WTC11 (cell line): ENCODE measurements around the gene CMYA5.

Experiments
- ATF6 ChIP-seq: sonication (generic); formaldehyde crosslinking; IDR thresholded peaks from 2 replicates; pipeline ENCODE4 v1.8.1; 2023; ENCODE audit warnings: mild to moderate bottlenecking, missing genetic modification reagents
- CREB1 ChIP-seq: sonication (generic); formaldehyde crosslinking; IDR thresholded peaks from 2 replicates; pipeline ENCODE4 v1.8.0; 2023; ENCODE audit warnings: mild to moderate bottlenecking, missing genetic modification reagents
- CTCF ChIP-seq: fragments of 200-600 bp; IDR thresholded peaks from 2 replicates; pipeline ENCODE4 v1.8.0; 2022; ENCODE audit warnings: antibody characterized with exemption
- E2F5 ChIP-seq: sonication (generic); formaldehyde crosslinking; IDR thresholded peaks from 2 replicates; pipeline ENCODE4 v1.8.1; 2022; ENCODE audit warnings: mild to moderate bottlenecking, moderate library complexity, missing genetic modification reagents
- FOXK1 ChIP-seq: sonication (generic); formaldehyde crosslinking; IDR thresholded peaks from 2 replicates; pipeline ENCODE4 v1.8.0; 2022; ENCODE audit warnings: mild to moderate bottlenecking, moderate library complexity, missing genetic modification reagents
- HMGA2 ChIP-seq: fragments of 250-450 bp; sonication (Bioruptor Pico); IDR thresholded peaks from 2 replicates; pipeline ENCODE4 v1.4.0; 2021; ENCODE audit warnings: mild to moderate bottlenecking, moderate library complexity
- JUN ChIP-seq: sonication (generic); formaldehyde crosslinking; IDR thresholded peaks from 2 replicates; pipeline ENCODE4 v1.8.0; 2023; ENCODE audit warnings: mild to moderate bottlenecking, missing genetic modification reagents
- KAT7 ChIP-seq: sonication (generic); formaldehyde crosslinking; IDR thresholded peaks from 2 replicates; pipeline ENCODE4 v1.8.1; 2023; ENCODE audit warnings: missing genetic modification reagents, mild to moderate bottlenecking, borderline replicate concordance
- MLX ChIP-seq: sonication (generic); formaldehyde crosslinking; IDR thresholded peaks from 2 replicates; pipeline ENCODE4 v1.8.1; 2023; ENCODE audit warnings: mild to moderate bottlenecking, missing genetic modification reagents, moderate library complexity
- NR2C2 ChIP-seq: sonication (generic); formaldehyde crosslinking; IDR thresholded peaks from 2 replicates; pipeline ENCODE4 v1.8.0; 2022; ENCODE audit warnings: mild to moderate bottlenecking, missing genetic modification reagents
- USF1 ChIP-seq: sonication (generic); formaldehyde crosslinking; IDR thresholded peaks from 2 replicates; pipeline ENCODE4 v1.8.0; 2022; ENCODE audit warnings: mild to moderate bottlenecking, missing genetic modification reagents
- ZBTB43 ChIP-seq: sonication (generic); formaldehyde crosslinking; IDR thresholded peaks from 2 replicates; pipeline ENCODE4 v1.8.1; 2023; ENCODE audit warnings: mild to moderate bottlenecking, missing genetic modification reagents
- ZNF423 ChIP-seq: fragments of 250-450 bp; sonication (Bioruptor Pico); IDR thresholded peaks from 2 replicates; pipeline ENCODE4 v2.1.2; 2022; ENCODE audit warnings: mild to moderate bottlenecking, moderate library complexity

GRCh38 chr5:79806741-79807140, 117.1 kb downstream of the CMYA5 start:
- TF ChIP-seq E2F5 (CRISPR knock-in tag), result no peak
- no peak for TF ChIP-seq ZNF423
- no peak for TF ChIP-seq CTCF
- no peak for TF ChIP-seq KAT7 (CRISPR knock-in tag)
- TF ChIP-seq ZBTB43 (CRISPR knock-in tag), result no peak
- TF ChIP-seq MLX (CRISPR knock-in tag), result no peak
- no peak for TF ChIP-seq NR2C2 (CRISPR knock-in tag)
- no peak for TF ChIP-seq ATF6 (CRISPR knock-in tag)
- no peak for TF ChIP-seq CREB1 (CRISPR knock-in tag)
- no peak for TF ChIP-seq JUN (CRISPR knock-in tag)
- TF ChIP-seq FOXK1 (CRISPR knock-in tag), result no peak
- TF ChIP-seq HMGA2, result no peak
- TF ChIP-seq USF1 (CRISPR knock-in tag), result no peak
